HG03135 (cell line): Measurements from ENCODE around the gene BNIP5.

ENCODE experiments used
- ATAC-seq: cut with Tn5 transposase; IDR thresholded peaks from one replicate; pipeline ENCODE4 v1.9.1; 2021; ENCODE audit warnings: mild to moderate bottlenecking, moderate library complexity; ENCODE audit not compliant: unreplicated experiment

The BNIP5 gene

GRCh38 chr6:36269834-36270705 lies 66.6 kb downstream of the BNIP5 start, which contains the start of gene PNPLA1:
Gene PNPLA1, plus strand, starts transcription at chr6:36270060. Its CDS starts 400 bp downstream, at chr6:36270460.
- no peak for ATAC-seq

GRCh38 chr6:36268478-36269275 lies 68.0 kb downstream of the BNIP5 start:
- no peak for ATAC-seq

GRCh38 chr6:36267731-36268477 lies 68.8 kb downstream of the BNIP5 start:
- ATAC-seq: no peak

GRCh38 chr6:36266913-36267644 lies 69.6 kb downstream of the BNIP5 start:
- no peak for ATAC-seq
